DND-41 (cell line): ENCODE data around the gene NDOR1.

ENCODE experiments used
- CTCF ChIP-seq: IDR thresholded peaks from 2 replicates; pipeline ENCODE4 v1.5.1; 2012; ENCODE audit warnings: borderline replicate concordance, low read length, moderate library complexity, mild to moderate bottlenecking; ENCODE audit not compliant: poor library complexity, severe bottlenecking; ENCODE audit errors: extremely low read depth
- EZH2 ChIP-seq: IDR thresholded peaks from 3 replicates; pipeline ENCODE4 v1.6.1; 2012; ENCODE audit warnings: borderline replicate concordance, low read depth, mild to moderate bottlenecking, moderate library complexity, low read length, inconsistent platforms; ENCODE audit not compliant: severe bottlenecking

- TF ChIP-seq CTCF (peak; percentile 33), EZH2 (no peak)
These were observed 7.0 kb downstream of the NDOR1 start for GRCh38 chr9:137212520-137212919.
